Glutamatergic neuron (in vitro differentiated cells): ENCODE results near the gene PLAAT3. TPM values are rescaled to one million over a fixed set of nuclear protein-coding genes. Genes with fewer than 3 reads are reported as not detected.
"Not testable (repeated sequence)": the region's sequence is repeated elsewhere in the genome, so short reads cannot be mapped to it uniquely, and the experiment has no call there.

Experiments
- DNase-seq: peaks from one replicate; pipeline ENCODE4 v3.0.0; 2022
- H3K27ac Mint-ChIP-seq: one replicate; pipeline ENCODE4 v1.8.0; 2020; ENCODE audit warnings: mild to moderate bottlenecking, mixed read lengths, inconsistent platforms; ENCODE audit not compliant: unreplicated experiment
- H3K27me3 Mint-ChIP-seq: one replicate; pipeline ENCODE4 v1.8.0; 2020; ENCODE audit warnings: mild to moderate bottlenecking, moderate library complexity, mixed read lengths, inconsistent platforms; ENCODE audit not compliant: unreplicated experiment
- H3K36me3 Mint-ChIP-seq: one replicate; pipeline ENCODE4 v1.8.0; 2020; ENCODE audit warnings: mild to moderate bottlenecking, mixed read lengths, inconsistent platforms; ENCODE audit not compliant: unreplicated experiment
- H3K4me1 Mint-ChIP-seq: one replicate; pipeline ENCODE4 v1.8.0; 2020; ENCODE audit warnings: mild to moderate bottlenecking, low read depth, mixed read lengths, inconsistent platforms; ENCODE audit not compliant: unreplicated experiment
- H3K4me3 Mint-ChIP-seq: one replicate; pipeline ENCODE4 v1.8.0; 2020; ENCODE audit warnings: mild to moderate bottlenecking, mixed read lengths, inconsistent platforms; ENCODE audit not compliant: unreplicated experiment
- H3K9me3 Mint-ChIP-seq: one replicate; pipeline ENCODE4 v1.8.0; 2020; ENCODE audit warnings: mild to moderate bottlenecking, moderate library complexity, mixed read lengths, inconsistent platforms; ENCODE audit not compliant: unreplicated experiment
- CTCF ChIP-seq: fragments of 200-600 bp; sonication (generic); IDR thresholded peaks from one replicate; pipeline ENCODE4 v1.5.0; 2021; ENCODE audit not compliant: partially characterized antibody, unreplicated experiment
- total RNA-seq: library from RNA; stranded (reverse); fragmentation: NEBNext Ultra II Directional; extraction: Animal tissue kit (Norgen Biotek cat#: 25700); gene quantifications from one replicate; pipeline ENCODE4 v1.2.1, GENCODE V29; 2021; ENCODE audit not compliant: unreplicated experiment

Gene PLAAT3
- total RNA-seq, 1 donor from 2014 or later, result 43.6 TPM

GRCh38 chr11:63609536-63609935, 4.7 kb downstream of the PLAAT3 start:
- Mint-ChIP-seq H3K4me1 (peaks cover 13% of the 10 kb centered on the region), H3K36me3 (no peaks in the 10 kb centered on the region), H3K27me3 (peaks cover 4% of the 10 kb centered on the region), H3K27ac (no peak overlapping the region), H3K4me3 (no peak overlapping the region), H3K9me3 (peaks cover 7% of the 10 kb centered on the region)
- TF ChIP-seq CTCF, result no peak
- no peak for DNase-seq

GRCh38 chr11:63608353-63609345, 5.6 kb downstream of the PLAAT3 start:
- no peak overlapping the region for H3K27ac Mint-ChIP-seq
- H3K4me1 Mint-ChIP-seq, result peaks cover 13% of the 10 kb centered on the region
- H3K4me3 Mint-ChIP-seq, result no peak overlapping the region
- H3K36me3 Mint-ChIP-seq, result no peaks in the 10 kb centered on the region
- no peak for TF ChIP-seq CTCF
- DNase-seq, result no peak
- H3K27me3 Mint-ChIP-seq, result peaks cover 3% of the 10 kb centered on the region
- H3K9me3 Mint-ChIP-seq, result peaks cover 7% of the 10 kb centered on the region

- Mint-ChIP-seq H3K27me3 (peaks cover 4% of the 10 kb centered on the region), H3K9me3 (peaks cover 2% of the 10 kb centered on the region), H3K4me1 (peaks cover 6% of the 10 kb centered on the region), H3K27ac (no peak overlapping the region), H3K36me3 (no peaks in the 10 kb centered on the region), H3K4me3 (no peak overlapping the region)
- no peak for TF ChIP-seq CTCF
- DNase-seq, result no peak
Observed at GRCh38 chr11:63603180-63603518, 11.1 kb downstream of the PLAAT3 start.

- not testable (repeated sequence) for H3K27ac Mint-ChIP-seq
Observed at GRCh38 chr11:63602290-63603179, 11.7 kb downstream of the PLAAT3 start.

GRCh38 chr11:63599211-63600122, 14.8 kb downstream of the PLAAT3 start:
- Mint-ChIP-seq H3K4me3 (no peak overlapping the region), H3K36me3 (peaks cover 6% of the 10 kb centered on the region), H3K4me1 (peaks cover 6% of the 10 kb centered on the region), H3K27me3 (peaks cover 1% of the 10 kb centered on the region), H3K27ac (no peak overlapping the region), H3K9me3 (peaks cover 2% of the 10 kb centered on the region)
- DNase-seq, result no peak
- no peak for TF ChIP-seq CTCF

More at GRCh38 chr11:63602290-63603179, 11.7 kb downstream of the PLAAT3 start:
- not testable (repeated sequence) for H3K36me3 Mint-ChIP-seq, H3K9me3 Mint-ChIP-seq, H3K4me3 Mint-ChIP-seq, H3K4me1 Mint-ChIP-seq, DNase-seq, H3K27me3 Mint-ChIP-seq
